HG02885 (cell line): ENCODE results near the gene COMMD10.
"Not testable (repeated sequence)": the region's sequence is repeated elsewhere in the genome, so short reads cannot be mapped to it uniquely, and the experiment has no call there.

Experiments used
- ATAC-seq: cut with Tn5 transposase; IDR thresholded peaks from one replicate; pipeline ENCODE4 v1.9.1; 2021; ENCODE audit warnings: mild to moderate bottlenecking; ENCODE audit not compliant: unreplicated experiment, poor library complexity

Gene COMMD10

DNA sequence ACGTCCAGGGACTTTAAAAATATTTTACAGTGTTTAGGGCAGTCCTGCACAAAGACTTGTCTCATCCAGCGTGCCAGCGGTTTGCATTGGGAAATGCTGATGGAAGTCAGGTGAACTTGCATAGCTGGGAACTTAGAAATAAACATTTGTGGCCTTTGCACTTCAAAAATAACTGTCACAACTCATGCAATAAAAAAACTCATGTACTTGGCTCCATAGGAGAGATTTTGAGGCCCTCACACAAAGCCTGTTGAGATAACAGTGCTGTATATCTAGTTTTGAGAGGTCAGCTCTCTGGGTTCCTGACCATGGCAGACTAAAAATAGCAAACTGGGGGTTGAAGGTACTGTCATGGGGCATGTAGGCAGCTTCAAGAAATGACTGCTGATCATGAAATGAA lies 5.5 kb downstream of the COMMD10 start:
- no peak for ATAC-seq

DNA sequence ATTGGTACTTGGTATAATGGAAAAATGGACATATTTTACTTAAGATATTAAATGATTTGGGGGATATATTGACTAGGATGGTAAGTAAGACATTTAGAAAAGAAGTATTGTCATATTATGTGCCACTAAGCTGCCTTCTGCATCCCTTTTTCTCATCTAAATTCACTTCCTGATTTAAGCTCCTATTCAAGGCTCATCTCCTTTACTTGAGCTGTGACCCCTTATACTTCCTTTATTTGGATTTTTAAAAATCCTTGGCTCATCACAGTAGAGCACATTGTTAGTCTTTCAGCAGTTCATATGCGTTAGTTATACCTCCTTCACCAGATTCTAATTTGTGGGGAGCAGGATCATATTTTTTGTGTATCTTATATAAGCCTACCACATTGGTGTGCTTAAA lies 6.6 kb downstream of the COMMD10 start:
- no peak for ATAC-seq

DNA sequence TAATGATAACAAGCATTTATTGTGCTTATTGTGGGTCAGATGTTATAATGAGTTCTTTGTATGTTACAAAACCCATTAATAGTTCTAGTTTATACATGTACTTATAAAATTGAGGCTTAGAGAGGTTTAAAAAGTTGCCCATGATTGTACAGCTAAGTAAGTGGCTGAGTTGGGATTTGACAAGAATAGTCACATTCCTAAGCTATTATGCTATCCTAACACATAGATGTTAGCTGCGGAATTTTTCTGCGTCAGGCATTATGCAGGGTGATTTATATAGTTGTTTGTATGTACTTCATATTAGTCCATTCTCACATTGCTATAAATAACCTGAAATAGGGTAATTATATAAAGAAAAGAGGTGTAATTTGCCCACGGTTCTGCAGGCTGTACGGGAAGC lies 12.5 kb downstream of the COMMD10 start:
- ATAC-seq, result no peak

DNA sequence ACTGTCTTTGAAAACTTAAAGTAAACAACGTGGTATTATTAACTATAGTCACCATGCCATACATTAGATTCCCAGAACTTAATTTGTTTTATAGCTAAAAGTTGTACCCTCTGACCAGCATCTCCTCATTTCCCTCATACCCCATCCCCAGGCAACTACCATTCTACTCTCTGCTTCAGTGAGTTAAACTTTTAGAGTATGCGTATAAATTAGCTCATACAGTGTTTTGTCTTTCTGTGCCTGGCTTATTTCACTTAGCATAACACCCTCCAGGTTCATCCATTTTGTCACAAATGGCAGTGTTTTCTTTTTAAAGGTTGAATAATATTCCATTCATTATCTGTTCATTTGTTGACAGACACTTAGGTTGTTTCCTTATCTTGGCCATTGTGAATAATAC lies 14.2 kb downstream of the COMMD10 start:
- ATAC-seq, result no peak

DNA sequence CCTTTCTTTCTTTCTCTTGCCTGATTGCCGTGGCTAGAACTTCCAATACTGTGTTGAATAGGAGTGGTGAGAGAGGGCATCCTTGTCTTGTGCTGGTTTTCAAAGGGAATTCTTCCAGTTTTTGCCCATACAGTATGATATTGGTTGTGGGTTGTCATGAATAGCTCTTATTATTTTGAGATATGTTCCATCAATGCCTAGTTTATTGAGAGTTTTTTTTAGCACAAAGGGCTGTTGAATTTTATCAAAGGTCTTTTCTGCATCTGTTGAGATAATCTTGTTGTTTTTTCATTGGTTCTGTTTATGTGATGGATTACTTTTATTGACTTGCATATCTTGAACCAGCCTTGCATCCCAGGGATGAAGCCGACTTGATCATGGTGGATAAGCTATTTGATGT lies 20.1 kb downstream of the COMMD10 start:
- not testable (repeated sequence) for ATAC-seq

DNA sequence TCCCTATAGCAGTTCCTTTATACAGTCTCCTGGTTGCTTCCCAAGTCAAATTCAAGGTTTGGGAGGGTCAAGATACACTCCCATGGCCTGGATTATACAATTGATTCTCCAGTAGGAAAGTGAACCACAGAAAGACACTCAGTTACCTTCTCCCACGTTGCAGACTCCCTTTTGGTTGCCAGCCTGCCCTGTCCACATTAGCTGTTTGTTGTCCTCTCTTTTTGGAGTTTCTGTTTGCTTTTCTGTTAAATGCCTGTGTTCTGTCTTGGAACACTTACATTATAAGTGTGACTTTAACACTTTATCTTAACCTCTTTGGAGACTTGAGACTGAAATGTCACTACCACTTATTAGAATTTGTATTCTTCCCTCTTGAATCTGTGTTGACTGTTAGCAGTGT lies 30.3 kb downstream of the COMMD10 start:
- ATAC-seq, result no peak

DNA sequence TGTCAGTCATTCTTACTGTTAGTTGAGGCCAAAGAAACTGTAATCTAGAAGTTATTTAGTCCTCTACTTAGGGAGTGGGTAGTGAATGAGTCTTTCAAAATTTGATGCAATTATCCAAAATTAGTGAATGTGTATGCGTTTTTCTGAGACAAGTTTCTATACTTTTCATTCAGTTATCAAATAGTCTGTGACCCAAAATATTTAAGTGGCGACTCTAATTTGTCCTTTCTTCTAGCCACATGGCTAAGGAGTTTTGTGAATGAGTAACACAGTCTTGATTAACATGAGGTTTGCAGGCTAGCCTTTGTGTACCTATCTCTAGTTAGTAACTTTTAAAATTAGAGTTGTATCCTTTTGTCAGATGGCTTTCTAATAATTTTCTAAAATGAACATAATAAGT lies 45.6 kb downstream of the COMMD10 start:
- no peak for ATAC-seq

DNA sequence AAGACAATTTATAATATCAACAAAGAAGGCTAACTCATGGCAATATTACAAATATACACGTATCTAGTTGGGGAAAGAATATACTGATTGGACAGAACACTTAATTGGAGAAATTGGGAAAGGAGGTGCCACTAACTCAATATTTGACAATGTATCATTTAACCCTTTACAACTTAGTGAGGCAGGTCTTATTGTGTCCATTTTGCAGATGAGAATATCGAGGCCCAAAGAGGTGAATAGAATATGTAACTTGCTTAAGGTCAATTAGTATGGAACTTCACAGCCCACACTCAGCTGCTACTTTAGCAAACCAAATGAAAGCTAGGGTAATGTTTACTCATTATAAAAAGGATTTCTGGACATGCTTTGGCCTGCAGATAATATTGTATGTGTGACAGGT lies 46.2 kb downstream of the COMMD10 start:
- ATAC-seq, result no peak

DNA sequence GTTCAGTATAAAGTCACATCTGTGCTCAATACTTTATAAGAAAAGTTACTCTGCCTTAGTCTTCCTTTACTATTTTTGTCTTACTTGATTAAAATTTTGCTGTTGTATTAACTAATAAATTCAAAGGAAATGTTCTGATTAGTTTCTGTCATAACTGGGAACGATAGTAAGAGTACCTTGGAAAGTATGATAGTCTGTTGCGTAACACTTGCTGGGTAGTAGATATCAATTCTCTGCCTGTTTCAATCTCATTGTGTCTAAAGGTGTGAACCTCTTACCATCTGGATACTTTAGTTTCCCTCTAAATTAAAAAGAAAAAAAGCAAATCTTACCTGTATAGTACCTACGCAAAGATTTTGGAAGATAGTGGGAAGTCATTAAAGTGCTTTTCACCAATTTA lies 48.5 kb downstream of the COMMD10 start:
- ATAC-seq, result no peak

DNA sequence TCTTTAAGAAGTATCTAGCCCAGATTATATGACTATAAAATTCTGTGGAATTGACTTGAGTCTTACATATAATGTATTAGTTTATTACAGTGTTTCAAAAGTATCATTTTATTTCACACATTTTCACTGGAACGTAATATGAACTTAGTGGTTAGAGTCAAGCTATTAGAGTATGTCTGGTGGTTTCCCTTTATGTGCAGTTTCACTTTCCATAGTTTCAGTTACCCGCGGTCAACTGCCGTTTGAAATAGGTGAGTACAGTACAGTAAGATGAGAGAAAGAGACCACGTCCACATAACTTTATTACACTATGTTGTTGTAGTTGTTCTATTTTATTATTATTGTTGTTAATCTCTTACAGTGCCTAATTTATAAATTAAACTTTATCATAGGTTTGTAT lies 50.5 kb downstream of the COMMD10 start:
- ATAC-seq, result peak; percentile 100

DNA sequence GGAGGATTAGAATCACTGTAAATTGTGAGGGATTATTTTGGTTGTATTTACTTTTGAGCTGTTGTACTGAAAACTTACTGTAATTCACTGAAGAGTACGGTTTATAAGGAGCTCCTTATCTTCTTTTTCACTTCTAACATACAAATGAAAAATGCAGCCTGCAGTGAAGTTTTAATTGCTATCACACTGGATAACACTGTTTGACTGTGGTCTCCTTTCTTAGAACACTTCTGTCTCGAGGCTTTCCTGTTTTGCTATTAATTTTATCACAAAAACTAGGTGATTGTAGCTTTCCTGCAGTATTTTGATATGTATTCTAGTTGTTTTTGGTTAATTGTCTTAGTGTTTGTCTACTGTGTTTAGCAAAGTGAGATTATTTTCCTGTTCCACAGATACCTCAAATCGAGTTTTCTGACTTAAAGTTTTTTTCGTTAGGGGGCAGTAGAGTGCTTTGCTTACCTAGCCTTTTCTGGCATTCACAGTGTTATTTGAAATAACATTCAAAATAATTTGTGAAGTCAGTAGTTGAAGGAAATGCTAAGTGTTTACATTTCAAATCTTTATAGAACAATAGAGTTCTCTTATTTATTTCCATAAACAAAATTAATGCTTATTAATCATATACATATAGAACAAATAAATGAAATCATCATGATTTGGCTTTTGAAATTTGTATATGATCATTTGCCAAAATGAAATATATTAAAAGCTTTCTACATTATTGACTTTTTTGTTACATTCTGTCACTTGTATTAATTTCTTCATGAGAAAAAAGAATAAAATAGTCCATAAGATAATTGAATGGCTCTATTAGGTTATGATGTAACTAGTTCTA lies 52.9 kb downstream of the COMMD10 start:
- ATAC-seq, result no peak

DNA sequence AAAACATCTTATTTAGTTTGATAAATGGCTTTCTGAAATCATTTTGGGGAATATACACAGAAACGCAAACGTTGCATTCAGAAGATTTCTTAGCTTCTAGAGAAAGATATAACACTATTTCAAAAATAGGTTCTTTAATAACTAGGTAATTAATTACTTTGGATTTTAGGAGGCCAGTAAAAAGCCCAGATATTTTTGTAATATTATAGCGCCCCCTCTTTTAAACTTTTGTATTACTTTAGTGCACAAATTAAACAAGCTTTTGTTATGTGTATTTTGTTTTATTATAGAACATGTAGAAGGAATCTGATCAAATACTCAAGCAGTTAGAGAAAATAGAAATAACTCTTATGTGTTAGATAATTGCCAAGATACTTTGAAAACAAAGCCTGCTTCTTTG lies 57.7 kb downstream of the COMMD10 start:
- ATAC-seq, result no peak

DNA sequence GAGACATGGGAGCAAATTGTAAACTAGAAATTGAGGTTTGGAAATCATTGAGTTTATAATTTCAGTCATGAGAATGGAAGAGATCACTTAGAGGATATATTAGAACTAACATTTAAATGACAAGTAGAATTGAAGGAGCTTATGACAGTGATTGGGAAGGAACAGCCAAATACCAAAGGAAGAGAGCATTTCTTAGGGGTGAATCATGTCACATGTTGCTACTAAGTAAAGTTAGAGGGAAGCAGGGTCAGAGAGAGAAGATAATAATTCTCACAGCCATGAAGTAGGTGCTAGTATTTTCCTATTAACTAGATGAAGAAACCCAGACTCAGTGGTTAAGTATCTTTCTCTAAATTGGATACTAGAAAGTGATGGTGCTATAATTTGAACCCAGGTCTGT lies 59.3 kb downstream of the COMMD10 start:
- ATAC-seq, result no peak

DNA sequence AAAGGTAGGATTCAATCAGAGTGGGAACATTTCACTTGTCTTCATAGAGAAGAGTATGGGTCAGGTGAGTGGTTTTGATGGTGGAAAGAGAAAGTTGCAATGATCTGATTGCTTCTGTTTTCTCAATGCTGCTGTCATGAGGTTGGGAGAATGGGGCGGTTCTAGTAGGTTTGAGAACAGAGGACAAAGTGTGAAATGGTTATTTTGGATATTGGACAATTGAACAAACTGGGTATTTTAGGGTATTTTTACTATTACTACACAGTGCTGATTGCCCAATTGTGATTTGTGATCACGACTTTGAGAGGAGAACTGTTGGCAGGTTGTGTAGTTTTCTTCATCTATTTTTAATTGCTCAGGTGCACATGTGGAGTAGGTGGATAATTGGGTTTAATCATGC lies 60.2 kb downstream of the COMMD10 start:
- no peak for ATAC-seq

DNA sequence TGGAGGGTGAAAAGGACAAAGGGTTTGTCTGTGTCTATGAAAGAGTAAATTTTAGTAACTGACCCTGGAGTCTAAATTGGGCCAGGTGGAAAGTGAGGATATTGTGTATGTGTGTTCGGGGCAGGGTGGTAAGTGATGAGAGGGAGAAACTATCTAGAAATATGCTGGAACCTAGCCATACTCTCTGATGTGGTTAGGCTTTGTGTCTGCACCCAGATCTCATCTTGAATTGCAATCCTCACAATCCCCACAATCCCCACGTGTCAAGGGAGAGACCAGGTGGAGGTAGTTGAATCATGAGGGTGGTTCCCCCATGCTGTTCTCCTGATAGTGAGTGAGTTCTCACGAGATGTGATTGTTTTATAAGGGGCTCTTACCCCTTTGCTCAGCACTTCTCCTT lies 60.6 kb downstream of the COMMD10 start:
- no peak for ATAC-seq

DNA sequence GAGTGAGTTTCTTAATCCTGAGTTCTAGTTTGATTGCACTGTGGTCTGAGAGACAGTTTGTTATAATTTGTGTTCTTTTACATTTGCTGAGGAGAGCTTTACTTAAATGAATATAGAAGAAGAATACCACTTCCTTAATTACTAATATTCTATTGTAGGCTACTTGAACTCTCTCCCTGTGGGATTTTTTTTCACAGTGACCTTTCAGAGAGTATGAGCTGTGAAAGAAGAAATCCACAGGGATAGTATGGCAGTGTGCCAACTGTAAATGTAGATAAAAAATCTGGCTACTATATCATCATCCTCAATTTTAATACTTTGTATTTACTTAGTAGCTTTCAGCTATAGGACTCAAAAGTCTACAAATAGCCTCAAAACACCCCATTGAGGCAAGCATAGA lies 67.3 kb downstream of the COMMD10 start:
- ATAC-seq, result no peak

DNA sequence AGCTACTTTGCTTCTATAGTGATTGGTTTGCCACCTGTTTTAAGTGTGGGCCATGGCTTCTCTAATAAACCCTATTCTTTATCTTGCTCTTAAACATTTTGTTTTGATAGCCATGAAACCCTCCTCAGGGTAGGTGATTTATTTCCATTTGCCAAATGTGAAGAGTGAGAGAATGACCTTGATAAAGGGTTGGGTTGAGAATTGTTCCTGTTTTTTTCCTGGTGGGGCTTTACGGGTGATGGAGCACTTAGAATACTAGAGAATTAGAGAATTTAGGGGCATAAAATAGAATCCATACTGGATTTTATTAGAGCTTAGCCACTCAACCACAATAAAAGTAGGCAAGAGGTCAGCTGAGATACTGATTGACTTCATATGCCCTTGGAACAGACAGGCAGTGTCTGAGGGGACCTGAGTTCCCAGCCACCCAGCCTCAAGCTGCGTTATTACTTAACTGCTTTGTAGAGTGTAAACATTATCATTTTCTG lies 68.9 kb downstream of the COMMD10 start:
- no peak for ATAC-seq

DNA sequence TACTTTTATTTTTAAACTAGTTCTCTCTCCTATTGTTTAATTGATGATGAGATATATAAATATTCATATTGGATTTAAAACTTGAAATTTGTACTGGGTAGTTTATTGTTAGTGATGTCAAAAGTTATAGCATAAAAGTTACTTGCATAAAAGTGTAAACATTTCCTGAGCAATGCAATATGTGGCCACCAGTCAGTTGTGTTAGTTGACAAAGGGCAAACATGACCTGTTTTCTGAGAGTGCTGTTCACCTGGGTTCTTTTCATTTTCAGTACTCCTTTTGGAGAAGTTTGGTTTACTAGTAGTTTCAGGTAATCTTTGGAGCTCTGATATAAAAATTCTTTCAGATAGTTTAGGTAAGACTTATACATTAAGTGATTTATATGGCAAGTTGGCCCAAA lies 69.4 kb downstream of the COMMD10 start:
- no peak for ATAC-seq

DNA sequence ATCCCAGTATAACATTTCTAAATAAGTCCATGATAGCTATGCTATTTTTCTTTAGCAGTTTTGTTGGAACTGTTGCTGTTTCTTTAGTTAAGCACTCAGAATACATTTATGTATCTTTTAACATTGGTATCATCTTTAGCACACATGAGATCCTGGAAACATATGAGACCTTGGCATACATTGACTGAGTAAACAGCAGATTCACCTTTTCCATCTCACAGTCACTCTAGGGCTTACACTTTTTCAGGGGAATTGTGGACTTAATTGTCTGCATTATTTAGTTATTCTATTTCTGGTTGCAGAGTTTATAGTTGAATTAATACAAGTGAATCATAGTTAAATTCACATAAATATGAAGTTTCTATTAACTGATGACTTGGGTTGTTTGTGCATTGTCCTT lies 70.1 kb downstream of the COMMD10 start:
- ATAC-seq, result no peak

DNA sequence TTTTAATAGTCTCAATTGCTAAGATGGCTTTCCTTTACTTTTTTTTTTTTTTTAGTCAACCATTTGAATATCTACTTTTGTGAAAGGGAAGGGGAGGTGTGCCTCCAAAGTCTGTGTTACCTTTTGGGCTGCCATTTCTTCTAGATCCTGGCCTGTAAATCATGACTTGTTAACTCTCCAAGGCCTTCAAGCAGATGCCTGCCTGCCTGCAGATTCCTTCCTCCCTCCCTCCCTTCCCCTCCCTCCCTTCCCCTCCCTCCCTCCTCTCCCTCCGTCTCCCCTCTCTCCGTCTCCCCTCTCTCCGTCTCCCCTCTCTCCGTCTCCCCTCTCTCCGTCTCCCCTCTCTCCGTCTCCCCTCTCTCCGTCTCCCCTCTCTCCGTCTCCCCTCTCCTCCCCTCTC lies 73.1 kb downstream of the COMMD10 start:
- no peak for ATAC-seq

DNA sequence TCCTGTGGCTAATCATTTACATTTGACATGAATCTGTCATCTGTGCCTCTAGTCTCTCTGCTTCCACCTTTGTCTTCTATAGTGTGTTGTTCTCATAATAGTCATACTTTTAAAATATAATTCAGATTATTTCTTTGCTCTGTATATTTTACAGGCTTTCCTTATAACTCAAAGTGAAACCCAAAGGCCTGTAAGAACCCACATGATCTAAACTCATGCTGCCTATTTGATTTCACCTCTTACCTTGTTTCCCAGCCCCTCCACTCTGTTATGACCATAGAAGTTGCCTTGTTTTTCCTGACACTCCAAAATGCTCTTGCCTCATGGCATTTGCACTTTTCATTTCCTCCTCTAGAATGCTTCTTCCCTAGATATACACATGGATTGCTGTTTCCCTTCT lies 74.2 kb downstream of the COMMD10 start:
- ATAC-seq, result no peak

DNA sequence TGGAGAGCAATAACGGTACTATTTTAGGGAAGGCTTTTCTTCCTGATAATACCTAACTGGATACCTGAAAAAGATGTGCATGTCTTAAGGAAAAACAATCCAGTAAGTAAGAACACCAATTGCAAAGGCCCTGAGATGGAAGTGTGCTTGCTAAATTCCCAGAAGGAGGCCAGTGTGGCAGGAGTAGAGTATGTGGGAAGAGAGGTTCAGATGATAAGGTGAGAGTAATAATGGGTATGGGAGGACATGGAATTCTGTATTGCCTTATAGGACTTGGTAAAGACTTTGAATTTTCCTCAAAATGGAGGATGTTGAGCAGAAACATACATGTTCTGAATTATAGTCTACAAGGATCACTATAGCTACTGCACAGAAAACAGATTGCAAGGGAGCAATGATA lies 89.3 kb downstream of the COMMD10 start:
- ATAC-seq, result no peak
